GM19395 (cell line): Measurements from ENCODE around the gene WDR17.

Experiments used
- ATAC-seq: cut with Tn5 transposase; IDR thresholded peaks from one replicate; pipeline ENCODE4 v1.9.1; 2021; ENCODE audit warnings: mild to moderate bottlenecking, moderate library complexity; ENCODE audit not compliant: unreplicated experiment

Gene WDR17

DNA sequence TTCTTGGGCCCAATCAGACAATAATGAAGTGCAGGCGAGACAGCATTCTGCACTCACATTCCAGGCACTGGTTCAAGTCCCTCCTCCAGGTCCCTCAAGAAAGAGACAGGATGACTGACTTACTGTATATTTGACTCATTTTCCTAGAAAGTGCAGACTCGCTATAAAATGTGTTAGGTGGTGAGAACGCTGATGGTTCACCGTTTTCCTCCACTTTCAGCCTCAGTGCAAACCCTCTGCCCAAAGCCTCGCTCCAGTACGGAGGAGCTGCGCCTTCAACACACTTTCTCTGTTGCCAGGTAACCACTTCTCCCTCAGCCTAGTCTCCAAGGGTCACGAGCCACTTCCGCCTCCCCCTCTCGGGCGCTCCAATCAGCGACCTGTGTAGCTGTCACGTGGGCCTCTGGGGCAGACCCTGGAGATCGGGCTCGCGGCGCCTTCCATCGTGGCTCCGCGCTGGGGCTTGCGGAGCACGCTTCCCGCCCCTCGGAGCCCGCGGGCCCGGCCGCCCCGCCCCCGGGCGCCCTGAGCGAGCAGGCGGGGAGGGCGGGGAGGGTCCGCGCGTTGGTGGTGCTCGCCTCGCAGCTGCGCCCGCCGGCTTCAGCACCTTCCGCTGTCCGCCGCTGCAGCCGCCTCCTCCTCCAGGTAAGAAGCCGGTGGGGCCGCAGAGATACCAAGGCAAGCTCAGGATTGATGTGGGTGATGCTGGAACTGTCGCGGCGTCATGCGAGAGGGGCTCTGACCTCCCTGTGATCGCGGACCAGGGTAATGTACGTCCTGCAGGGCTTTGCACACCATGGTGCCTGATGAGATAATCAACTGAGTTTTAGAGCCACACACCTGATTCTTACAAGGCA lies at the start of gene WDR17:
Gene WDR17 (plus strand): TSS at position 407 of the 857 bp plus-strand sequence. CDS start 45,740 bp downstream, outside the sequence.
- peak; percentile 100 for ATAC-seq

DNA sequence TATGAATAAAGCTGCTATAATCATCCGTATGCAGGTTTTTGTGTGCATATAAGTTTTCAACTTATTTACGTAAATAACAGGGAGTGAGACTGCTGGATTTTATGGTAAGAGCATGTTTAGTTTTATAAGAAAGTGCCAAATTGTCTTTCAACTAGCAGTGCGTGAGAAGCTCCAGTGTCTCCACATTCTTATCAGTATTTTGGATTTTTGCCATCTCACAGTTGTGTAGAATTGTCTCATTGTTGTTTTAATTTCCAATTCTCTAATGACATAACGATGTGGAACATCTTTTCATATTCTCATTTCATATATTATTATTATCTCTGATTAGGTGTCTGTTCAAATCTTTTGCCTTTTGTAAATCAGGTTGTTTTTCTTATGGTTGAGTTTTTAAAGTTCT lies 49.0 kb upstream of the WDR17 start:
- ATAC-seq: no peak

DNA sequence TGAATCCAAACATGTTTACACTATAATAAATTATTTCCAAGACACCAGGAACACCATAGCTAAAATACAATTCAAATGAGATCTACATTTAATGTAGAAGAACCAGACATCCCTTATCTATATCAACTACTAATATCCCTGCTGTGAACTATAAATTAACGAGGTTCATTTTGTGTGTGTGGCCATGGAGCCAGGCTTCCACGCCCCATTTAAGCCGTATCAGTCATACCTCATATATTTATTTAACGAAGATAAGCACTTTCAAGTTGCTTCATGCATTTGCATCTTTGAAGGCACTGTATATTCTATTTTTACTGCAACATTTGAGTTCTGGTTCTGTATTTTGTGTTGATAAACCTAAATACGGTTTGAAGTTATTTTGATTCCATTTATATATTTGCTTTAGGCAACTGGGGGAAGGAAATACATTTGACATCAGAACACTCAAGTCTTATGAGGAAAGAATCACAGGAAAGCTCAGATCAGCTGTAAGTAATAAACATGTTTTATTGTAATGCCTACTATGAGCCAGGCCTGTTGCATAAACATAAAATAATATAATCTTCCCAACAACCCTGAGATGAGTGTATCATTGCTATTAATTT lies 45.1 kb upstream of the WDR17 start:
- ATAC-seq: no peak

DNA sequence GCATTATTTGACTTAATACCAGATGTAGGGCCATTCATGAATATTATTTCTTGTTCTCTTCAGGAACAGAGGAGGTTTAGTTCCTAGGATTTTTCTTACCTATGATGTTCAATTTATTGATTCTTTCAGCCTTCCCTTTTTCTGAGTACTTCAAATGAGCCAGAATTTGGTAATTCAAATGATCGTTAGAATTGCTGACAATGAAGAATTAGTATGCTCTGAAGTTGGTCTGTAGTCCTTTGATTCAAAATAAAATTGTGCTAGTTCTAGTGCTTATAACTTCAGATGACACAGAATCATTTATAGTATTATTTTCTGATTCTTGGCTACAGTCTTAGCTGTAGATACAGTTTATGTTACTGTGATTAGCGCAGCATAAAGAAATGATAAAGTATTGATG lies 35.2 kb upstream of the WDR17 start:
- no peak for ATAC-seq

DNA sequence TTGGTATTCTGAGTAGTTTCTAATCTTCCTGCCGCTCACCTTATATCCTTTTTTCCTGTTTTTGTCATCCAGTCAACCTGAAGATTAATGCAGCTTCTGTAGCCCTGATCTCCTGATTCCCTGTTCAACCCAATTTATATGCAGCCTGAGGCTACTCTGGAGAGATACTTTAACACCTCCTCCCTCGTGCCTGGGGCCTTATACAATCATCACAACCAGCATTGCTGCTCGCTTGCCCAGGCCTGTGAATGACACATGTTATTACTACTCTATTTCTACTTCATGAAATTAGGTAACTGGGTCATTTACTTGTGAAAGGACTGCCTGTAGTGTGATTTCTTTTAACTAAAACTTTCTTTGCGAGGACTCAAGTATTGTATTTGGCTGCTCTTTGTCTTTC lies 33.7 kb upstream of the WDR17 start:
- no peak for ATAC-seq

DNA sequence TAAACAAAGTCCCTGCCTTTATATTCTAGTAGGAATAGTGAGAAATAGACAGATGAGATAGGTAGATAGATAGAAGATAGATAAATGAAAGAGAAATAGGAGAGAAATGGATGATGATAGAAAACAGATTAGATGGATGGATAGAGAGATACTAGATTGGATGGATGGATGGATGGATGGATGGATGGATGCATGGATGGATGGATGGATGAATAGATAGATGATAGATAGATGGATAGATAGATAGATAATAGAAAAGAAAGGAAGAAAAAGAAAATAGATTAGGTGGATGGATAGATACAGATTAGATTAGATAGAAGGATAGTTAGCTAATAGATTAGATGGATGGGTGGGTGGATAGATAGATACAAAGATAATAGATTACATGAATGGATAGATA lies 33.2 kb upstream of the WDR17 start:
- no peak for ATAC-seq

DNA sequence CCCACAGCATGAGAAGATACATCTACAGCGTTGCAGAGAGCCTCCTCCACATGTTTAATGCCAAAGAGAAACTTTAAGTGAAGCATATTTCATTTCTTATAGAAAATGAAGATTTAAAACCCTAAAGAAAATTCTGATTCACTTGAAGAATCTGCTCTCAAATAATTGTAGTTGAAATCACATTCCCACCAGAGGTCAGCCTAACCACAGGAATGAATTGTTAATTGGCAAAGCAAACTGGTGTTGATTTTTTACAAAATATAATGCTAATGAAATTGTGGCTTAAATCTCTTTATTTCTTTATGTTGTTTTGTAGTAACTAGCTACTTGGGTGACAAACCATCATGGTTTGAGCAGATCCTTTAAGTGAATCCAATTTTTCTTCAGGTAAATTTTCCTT lies 31.1 kb upstream of the WDR17 start:
- ATAC-seq: no peak

DNA sequence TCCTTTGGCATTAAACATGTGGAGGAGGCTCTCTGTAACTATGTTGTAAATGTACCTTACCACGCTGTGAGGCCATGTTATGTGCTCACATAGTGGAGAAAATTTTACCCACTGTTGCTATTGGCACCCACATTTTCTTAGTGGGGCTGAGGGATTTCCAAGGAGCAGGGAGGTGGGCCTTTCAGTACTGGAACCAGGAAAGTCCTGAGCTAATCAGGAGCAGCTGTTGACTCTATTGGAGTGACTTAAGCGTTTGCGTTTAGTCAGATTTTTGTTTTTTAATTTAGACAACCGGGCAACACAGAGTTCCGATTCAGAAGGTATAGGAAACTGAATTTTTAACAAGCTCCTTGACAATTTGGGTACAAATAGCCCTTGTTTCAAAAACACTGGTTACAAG lies 30.7 kb upstream of the WDR17 start:
- ATAC-seq: no peak

DNA sequence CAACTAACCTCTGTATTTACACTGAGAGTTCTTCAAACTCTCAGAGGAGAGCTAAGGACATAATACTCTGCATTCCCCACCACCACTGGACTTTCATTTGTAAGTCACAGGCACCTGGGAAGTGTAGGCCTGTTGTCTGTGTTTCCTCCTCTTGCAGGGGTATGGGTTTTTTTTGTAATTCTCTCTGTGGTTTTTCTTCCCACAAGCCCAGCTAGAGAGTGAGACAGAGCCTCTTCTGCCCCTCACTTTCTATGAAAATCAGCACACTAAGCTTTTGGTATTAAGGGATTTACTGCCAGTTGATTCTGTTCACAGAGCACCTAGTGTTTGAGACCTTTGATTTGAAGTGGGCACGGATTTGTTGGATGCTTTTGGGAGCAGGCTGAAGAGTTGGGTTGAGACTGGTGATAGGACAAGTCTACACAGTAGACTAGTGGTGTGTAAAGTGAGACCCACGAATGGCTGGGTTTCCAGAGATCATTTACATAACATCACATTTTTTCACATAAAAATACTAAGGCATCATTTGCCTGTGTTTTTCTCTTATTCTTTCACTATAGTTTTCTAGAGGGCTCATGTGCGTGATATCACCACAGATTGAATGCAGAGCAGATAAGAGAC lies 28.9 kb upstream of the WDR17 start:
- peak; percentile 81 for ATAC-seq

DNA sequence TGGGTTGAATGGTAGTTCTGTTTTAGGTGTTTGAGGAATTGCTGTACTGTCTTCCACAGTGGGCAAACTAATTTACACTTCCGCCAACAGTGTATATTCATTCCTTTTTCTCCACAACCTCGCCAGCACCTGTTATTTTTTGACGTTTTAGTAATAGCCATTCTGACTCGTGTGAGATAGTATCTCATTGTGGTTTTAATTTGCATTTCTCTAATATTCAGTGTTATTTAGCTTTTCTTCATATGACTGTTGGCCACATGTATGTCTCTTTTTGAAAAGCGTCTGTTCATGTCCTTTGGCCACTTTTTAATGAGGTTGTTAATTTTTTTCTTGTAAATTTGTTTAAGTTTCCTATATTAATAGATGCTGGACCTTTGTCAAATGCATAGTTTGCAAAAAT lies 26.9 kb upstream of the WDR17 start:
- no peak for ATAC-seq

DNA sequence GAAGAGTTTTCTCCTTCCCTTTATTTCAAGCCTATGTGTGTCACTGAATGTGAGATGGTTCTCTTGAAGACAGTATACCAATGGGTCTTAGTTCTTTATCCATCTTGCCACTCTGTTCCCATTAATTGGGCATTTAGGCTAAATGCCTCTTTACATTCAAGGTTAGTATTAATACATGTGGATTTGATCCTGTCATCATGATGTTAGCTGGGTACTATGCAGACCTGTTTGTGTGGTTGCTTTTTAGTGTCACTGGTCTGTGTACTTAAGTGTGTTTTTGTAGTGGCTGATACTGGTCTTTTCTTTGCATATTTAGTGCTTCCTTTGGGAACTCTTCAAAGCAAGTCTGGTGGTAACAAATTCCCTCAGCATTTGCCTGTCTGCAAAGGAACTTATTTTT lies 23.4 kb upstream of the WDR17 start:
- ATAC-seq: no peak

DNA sequence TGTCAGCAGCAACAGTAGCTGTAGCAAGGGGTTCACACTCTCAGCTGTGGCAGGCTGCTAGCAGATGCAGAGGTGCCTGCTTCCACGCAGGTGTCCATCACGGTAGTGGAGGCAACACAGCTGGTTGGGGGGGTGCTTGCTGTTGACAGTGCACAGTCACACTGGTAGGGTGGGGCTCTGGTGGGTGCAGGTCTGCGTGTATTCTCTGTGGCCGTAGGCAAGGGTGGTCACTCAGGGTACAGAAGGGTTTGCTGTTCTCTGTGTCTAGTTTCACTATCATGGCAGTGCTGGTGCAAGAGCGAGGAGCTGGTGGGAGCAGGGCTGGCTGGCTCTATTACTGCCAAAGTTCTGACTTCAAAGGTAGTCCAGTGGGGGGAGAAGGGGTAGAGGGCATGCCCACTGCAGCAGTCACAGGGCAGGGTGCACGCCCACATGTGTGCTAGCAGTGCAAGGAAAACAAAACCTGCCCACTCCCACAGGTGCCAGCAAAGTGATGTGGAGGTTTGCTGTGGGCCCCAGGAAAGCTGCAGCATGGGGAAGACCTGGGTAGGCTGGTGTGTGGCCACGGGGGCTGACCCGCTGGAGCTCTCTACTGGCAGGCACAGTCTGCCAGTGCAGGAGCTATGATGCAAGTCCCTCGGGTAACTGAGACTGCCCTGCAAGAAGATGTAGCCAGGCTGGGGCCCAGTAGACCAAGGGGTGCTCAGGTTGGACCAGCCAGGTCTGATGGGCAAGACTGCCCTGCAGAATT lies 21.6 kb upstream of the WDR17 start:
- no peak for ATAC-seq

DNA sequence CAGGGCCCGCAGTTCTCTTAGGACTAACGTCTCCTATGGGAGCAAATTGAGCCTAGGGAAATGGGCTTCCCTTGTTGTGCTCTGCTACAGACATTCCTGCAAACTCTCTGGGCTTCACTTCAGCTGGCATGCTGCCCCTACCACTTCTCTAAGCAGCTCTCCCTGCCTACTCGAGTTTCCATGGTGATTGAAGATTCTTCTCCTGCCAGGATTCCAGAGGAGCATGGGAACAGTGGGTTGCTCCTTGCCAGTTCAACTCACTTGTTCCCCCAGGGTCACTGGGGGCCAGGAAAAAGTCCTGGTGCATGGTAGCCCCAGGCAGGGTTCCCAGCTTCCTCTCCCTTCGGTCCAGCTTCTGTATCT lies 21.1 kb upstream of the WDR17 start:
- no peak for ATAC-seq

DNA sequence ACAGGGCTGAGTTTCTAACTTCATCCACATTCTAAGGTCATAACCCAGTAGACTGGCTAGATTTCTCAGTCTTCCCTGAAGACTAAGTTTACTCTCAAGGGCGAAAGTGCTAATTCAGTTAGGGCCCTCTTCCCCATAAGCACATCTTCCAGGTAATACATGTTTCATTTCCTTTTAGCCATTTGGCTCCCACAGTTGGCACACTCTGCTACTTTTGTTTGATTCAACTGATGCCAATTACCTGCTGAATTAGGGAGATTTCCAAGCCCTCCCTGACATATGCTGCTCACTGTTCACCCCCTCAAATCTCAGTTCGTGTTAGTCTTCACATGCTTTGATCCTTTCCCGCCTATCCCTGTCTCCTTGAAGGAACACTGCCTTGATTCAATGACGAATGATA lies 17.0 kb upstream of the WDR17 start:
- ATAC-seq: no peak

DNA sequence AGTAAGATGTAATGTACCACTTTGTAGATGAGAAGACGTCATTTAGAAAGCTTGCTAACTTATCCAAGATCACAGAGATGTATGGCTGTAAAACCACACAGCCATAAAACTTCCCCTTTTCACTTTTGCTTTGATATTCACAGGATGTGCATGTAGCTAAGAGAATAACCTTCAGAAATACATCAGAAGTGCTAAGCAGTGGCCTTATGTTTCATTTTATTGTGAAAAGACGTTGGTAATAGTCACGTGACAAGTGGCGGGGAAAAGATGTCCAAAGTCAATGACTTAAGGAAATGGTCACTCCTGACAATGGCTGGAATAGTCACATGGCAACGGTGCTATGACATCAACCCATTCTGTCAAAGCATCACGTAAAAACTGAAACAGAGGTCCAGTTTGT lies 12.9 kb upstream of the WDR17 start:
- ATAC-seq: peak; percentile 95

DNA sequence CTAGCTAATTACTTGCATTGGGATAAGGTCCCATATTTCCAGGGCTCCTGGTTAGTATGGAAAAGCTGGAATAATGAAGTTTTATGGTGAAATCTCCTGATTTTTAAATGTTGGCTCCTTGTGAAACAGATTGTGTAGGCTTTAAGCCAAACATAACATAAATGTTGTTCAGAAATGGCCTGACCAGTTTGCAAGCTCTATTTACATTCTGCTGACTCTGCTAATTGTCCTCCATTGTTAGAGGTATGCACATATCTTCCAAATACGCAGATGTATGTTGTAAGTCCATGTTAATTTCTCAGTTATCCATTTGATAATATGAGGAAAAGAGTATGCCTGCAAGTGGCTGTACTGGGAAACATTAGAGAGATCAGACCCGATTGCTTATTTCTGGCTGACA lies 11.9 kb upstream of the WDR17 start:
- no peak for ATAC-seq

DNA sequence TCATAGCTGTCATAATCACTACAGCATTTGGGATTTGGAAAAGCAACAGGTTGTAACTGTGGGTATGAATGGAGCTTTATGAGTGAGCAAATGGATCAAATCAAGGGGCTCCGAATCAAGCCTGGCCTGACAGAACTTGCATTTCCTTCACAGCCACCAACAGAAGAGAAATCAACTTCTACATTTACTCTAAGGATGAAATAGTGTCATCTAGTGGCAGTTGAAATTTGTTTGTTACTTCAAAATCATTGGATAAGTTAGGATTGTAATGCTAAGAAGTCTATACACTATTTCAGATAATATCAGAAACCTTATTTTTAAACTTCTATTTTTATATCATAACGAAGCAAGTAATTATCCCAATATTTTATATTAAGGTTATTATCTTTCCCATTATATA lies 10.7 kb upstream of the WDR17 start:
- no peak for ATAC-seq

DNA sequence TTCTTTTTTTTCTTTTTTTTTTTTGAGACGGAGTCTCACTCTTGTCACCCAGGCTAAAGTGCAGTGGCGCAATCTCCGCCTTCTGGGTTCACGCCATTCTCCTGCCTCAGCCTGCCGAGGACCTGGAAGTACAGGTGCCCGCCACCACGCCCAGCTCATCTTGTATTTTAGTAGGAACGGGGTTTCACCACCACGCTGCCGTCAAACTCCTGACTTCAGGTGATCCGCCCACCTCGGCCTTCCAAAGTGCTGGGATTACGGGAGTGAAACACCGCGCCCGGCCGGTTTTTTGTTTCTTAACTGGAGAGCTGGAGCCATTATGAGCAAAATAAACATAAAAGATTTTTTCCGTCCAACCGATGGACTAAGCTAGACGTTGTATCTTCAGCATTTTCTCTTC lies 1.9 kb upstream of the WDR17 start:
- no peak for ATAC-seq

DNA sequence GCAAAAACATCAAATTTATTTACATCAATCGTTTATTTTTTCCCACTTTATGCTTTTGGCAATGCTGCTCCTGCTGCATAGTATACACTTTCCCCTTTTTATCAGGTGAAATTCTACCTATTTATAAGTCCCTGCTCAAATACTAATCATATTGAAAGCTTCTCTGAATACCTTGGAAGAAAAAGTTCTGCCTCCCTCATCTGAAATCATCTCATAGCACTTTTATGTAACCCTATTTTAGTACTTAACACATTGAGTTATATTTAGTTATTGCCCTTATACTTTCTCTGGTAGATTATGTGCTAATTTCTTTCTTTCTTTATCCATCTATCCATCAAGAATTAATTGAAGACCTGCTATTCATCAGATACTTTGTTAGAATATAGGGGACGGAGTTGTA lies 1.1 kb upstream of the WDR17 start:
- no peak for ATAC-seq

DNA sequence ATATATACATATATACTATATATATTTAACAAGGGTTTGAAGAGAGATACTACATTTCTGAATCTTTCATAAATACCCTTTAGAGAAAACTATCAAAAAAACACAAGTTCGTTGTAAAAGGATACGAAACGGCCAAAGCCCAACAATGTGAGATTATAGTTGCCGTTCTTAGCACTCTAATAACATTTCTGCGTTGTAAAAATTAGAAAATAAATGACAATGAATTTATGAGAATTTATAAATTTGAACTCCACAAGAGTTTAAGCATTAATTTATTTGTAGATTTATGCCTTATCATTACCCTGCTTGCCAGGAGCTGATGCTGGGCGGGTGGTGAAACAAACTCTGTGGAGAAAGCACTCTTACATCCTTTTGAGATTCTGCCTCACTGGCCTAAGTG lies 1.1 kb downstream of the WDR17 start:
- no peak for ATAC-seq

DNA sequence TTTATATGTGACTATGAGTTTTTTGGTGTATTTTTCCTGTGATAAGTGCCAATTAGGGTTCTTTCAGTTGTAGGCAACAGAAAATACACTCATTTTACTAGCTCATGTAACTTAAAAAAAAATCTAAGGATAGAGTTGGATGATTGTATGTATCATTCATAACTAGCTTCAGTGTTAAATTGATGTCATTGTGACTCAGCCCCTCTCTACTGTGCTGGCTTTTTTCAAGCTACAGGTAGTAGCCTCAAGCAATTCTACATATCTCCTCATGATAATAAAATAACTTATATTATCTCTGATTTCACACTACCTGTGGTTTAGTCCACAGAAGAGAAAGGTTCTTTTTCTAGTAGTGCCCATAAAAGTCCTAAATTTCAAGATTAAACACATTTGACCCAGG lies 11.9 kb downstream of the WDR17 start:
- ATAC-seq: no peak

DNA sequence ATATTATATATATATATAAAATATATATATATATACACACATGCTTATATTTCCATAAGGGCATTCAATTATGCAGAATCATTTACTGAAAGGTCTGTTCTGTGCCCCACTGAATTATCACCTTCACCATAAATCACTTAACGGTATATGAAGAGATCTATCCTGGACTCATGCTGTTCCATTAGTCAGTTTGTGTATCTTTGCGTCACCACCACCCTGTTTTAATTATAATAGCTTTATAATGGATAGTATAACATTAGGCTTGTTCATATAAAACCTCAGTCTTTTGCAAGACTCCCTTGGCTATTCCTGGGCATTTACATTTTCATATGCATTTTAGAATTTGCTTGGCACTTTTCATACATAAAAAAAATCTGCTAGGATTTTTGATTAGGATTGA lies 19.1 kb downstream of the WDR17 start:
- no peak for ATAC-seq
